ENCODE results near the gene OR7A10.

The OR7A10 gene

DNA sequence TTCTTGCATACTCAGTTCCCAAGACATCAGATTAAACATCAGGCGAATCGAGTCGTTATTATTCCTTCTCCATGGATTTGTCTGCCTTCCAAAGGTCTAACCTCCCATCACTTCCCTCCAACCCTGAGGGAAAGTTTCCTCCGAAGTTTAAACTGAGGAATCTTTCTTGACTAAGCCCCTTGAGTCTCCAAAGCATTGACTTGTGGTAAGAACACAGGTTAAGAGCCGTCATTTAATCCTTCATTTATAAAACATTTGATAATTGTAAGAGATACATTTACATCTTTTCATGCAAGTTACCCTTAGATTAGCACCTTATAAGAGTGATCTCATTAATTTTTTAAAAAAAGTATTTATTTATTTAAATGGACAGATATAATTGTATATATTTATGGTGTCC is at the start of gene OR7A10:
Gene OR7A10, minus strand, starts transcription at position 101 of the 400 bp plus-strand sequence. CDS start 7,045 bp downstream, outside the sequence.
- Histone ChIP-seq H3K9ac (ENCODE audit: low read length in 5 of 5) (no peak within 1 kb of the TSS), H3K9me3 (ENCODE audit: control insufficient read depth in 5 of 5, low read length in 5 of 5) (no peaks in the 10 kb centered on the region), H3K4me3 (ENCODE audit: low read depth in 1 of 5, low read length in 5 of 5) (no peak within 1 kb of the TSS), H3K36me3 (ENCODE audit: control insufficient read depth in 5 of 5, insufficient read depth in 5 of 5, low read length in 5 of 5) (no peaks in the 10 kb centered on the region), H3K27ac (ENCODE audit: low read depth, low read length) (no peak within 1 kb of the TSS), H3K27me3 (ENCODE audit: control insufficient read depth in 5 of 5, insufficient read depth in 4 of 5, low read length in 5 of 5) (peaks cover 3 to 8% (median 4%) of the 10 kb centered on the region in 5 donors), H3K4me1 (ENCODE audit: control insufficient read depth in 5 of 5, insufficient read depth in 5 of 5, low read length in 5 of 5) (no peaks in the 10 kb centered on the region)

DNA sequence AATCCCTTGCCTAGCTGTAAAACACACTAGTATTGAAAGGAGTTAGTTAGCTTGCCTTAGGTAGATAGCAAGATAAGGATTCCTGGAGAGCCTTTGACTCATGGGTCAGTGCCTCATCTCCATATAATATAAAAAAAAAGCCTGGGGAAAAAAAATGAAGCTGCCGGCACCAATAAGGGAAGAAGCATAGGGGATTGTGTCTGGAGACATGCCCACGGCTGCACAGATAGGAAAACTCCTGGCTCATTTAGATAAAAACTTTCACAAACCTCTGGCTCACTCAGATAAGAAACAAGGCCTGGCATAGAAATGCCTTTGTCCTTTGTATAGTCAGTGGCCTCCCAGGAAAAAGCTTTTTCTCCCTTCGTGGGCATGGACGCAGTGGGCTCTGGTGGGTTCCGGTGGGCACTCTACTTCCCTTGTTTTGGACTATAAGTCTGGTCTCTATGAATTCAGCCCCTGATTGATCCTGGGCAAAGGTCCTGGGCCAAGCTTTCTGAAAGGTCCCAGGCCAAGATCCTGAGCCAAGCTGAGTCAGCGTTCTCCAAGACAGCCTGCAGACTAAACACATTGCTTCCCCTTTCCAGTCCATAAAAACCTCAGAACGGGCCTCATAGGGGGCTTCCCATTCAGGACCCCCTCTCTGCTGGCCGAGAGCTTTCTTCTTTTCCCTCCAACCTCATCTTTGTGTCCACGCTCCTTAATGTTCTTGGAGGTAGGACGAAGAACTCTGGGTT is 42.1 kb upstream of the OR7A10 start:
- Histone ChIP-seq H3K27me3 (ENCODE audit: control insufficient read depth in 5 of 5, insufficient read depth in 4 of 5, low read length in 5 of 5) (peaks cover 0 to 7% (median 0%) of the 10 kb centered on the region in 5 donors), H3K36me3 (ENCODE audit: control insufficient read depth in 5 of 5, insufficient read depth in 5 of 5, low read length in 5 of 5) (no peaks in the 10 kb centered on the region), H3K4me1 (ENCODE audit: control insufficient read depth in 5 of 5, insufficient read depth in 5 of 5, low read length in 5 of 5) (peaks cover 0 to 15% (median 9%) of the 10 kb centered on the region in 5 donors), H3K9ac (ENCODE audit: low read length in 5 of 5) (no peak overlapping the region), H3K9me3 (ENCODE audit: control insufficient read depth in 5 of 5, low read length in 5 of 5) (no peaks in the 10 kb centered on the region), H3K4me3 (ENCODE audit: low read depth in 1 of 5, low read length in 5 of 5) (no peak overlapping the region), H3K27ac (ENCODE audit: low read depth, low read length) (no peak overlapping the region)

DNA sequence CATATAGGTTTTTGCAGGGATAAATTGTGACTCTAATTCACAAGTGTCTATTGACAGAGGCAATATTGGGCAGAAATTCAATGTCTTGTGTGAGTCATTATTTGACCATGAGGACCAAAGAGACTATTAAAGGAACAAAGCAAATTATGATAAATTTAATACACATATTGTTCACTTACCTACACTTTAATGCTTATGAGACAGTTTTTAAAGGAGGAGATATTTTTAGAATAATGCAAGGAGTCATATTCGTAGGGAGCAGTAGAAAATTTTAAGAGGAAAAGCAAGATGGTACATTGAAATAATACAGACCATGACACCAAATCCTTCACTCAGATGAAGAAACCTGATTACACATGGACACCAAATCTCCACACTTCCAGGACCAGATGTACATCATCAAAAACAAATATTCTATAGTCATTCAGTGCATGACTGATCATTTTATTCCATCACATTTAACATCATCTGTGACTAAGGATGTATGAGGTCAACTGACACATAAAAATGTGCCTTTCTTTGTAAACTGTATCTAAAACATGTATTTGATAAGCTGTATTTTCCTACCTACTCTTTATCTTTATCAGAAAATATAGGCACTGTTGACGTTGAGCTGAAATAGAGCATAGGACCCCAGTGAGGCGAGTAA is 41.4 kb upstream of the OR7A10 start:
- Histone ChIP-seq H3K4me3 (ENCODE audit: low read depth in 1 of 5, low read length in 5 of 5) (no peak overlapping the region), H3K9ac (ENCODE audit: low read length in 5 of 5) (no peak overlapping the region), H3K4me1 (ENCODE audit: control insufficient read depth in 5 of 5, insufficient read depth in 5 of 5, low read length in 5 of 5) (peaks cover 0 to 15% (median 9%) of the 10 kb centered on the region in 5 donors), H3K27ac (ENCODE audit: low read depth, low read length) (no peak overlapping the region), H3K9me3 (ENCODE audit: control insufficient read depth in 5 of 5, low read length in 5 of 5) (no peaks in the 10 kb centered on the region), H3K36me3 (ENCODE audit: control insufficient read depth in 5 of 5, insufficient read depth in 5 of 5, low read length in 5 of 5) (no peaks in the 10 kb centered on the region), H3K27me3 (ENCODE audit: control insufficient read depth in 5 of 5, insufficient read depth in 4 of 5, low read length in 5 of 5) (peaks cover 0 to 7% (median 0%) of the 10 kb centered on the region in 5 donors)

DNA sequence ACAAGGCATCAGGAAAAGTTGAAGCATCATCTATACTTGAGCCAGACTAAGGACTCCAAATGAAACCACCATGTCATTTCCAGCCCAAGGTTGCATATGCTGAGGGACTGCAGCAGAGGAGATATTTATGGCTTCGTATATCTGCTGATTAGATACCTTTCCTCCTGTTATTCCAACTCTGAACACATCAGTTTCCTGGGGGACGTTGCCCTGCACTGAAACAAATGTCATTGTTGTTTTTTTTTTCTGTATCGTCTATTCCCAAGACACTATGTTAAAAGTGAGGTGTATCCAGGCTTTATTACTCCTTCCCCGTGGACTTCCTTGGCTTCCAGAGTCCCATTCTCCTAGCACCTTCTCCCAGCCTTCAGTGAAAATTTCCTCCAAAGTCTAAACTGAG is 37.3 kb upstream of the OR7A10 start, which contains the start of gene OR7A17:
Gene OR7A17, minus strand, starts transcription at position 101 of the 400 bp plus-strand sequence. CDS start 4,777 bp downstream, outside the sequence.
- Histone ChIP-seq H3K9ac (ENCODE audit: low read length in 5 of 5) (no peak within 1 kb of the TSS), H3K27me3 (ENCODE audit: control insufficient read depth in 5 of 5, insufficient read depth in 4 of 5, low read length in 5 of 5) (peaks cover 0 to 6% (median under 1%) of the 10 kb centered on the region in 5 donors), H3K27ac (ENCODE audit: low read depth, low read length) (no peak within 1 kb of the TSS), H3K36me3 (ENCODE audit: control insufficient read depth in 5 of 5, insufficient read depth in 5 of 5, low read length in 5 of 5) (no peaks in the 10 kb centered on the region), H3K9me3 (ENCODE audit: control insufficient read depth in 5 of 5, low read length in 5 of 5) (no peaks in the 10 kb centered on the region), H3K4me3 (ENCODE audit: low read depth in 1 of 5, low read length in 5 of 5) (no peak within 1 kb of the TSS), H3K4me1 (ENCODE audit: control insufficient read depth in 5 of 5, insufficient read depth in 5 of 5, low read length in 5 of 5) (peaks cover 0 to 8% (median 3%) of the 10 kb centered on the region in 5 donors)

DNA sequence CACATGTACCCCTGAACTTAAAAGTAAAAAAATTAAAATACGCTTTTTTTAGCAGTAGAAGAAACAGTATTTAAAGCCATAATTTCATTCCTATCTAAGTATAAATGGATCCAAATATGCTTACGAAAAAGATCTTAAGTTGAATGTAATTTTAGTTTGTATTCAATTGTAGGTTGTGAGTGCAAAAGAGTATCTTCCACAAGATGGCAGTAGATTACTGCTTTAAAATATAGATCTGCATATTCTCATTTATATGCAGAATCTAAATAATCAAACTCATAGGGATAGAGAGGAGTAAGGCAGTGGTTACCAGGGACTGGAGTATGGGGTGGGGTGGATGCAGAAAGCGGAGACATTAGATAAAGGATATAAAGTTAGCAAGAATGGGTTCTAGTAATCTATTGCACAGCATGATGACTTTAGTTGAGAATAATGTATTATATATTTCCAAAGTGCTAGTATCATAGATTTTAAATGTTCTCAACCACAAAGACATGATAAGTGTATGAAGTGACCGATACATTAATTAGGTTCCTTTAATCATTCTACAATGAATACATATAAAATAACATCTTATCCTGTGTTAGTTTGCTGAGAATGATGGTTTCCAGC is 23.0 kb upstream of the OR7A10 start:
- no peak overlapping the region for H3K4me3 ChIP-seq (ENCODE audit: low read depth in 1 of 5, low read length in 5 of 5)
- H3K27ac ChIP-seq (ENCODE audit: low read depth, low read length), result no peak overlapping the region
- peaks cover 0 to 10% (median 4%) of the 10 kb centered on the region in 5 donors for H3K27me3 ChIP-seq (ENCODE audit: control insufficient read depth in 5 of 5, insufficient read depth in 4 of 5, low read length in 5 of 5)
- no peaks in the 10 kb centered on the region for H3K9me3 ChIP-seq (ENCODE audit: control insufficient read depth in 5 of 5, low read length in 5 of 5)
- H3K36me3 ChIP-seq (ENCODE audit: control insufficient read depth in 5 of 5, insufficient read depth in 5 of 5, low read length in 5 of 5), result no peaks in the 10 kb centered on the region
- H3K4me1 ChIP-seq (ENCODE audit: control insufficient read depth in 5 of 5, insufficient read depth in 5 of 5, low read length in 5 of 5), result no peaks in the 10 kb centered on the region
- H3K9ac ChIP-seq (ENCODE audit: low read length in 5 of 5), result no peak overlapping the region

DNA sequence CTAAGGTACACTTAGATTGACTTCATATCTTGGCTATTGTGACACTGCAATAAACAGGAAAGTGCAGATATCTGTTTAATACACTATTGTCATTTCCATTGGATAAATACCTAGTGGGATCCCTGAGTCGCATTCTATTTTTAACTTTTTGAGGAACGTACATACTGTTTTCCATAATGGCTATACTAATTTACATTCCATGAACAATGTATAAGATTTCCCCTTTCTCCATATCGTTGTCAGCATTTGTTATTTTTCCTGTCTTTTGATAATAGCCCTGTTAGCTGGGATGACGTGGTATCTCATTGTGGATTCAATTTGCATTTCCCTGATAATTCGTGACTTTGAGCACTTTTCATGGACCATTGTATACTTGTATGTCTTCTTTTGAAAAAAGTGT is 19.8 kb upstream of the OR7A10 start:
- Histone ChIP-seq H3K36me3 (ENCODE audit: control insufficient read depth in 5 of 5, insufficient read depth in 5 of 5, low read length in 5 of 5) (no peaks in the 10 kb centered on the region), H3K27me3 (ENCODE audit: control insufficient read depth in 5 of 5, insufficient read depth in 4 of 5, low read length in 5 of 5) (peaks cover 0 to 8% (median 4%) of the 10 kb centered on the region in 5 donors), H3K27ac (ENCODE audit: low read depth, low read length) (no peak overlapping the region), H3K9me3 (ENCODE audit: control insufficient read depth in 5 of 5, low read length in 5 of 5) (no peaks in the 10 kb centered on the region), H3K4me1 (ENCODE audit: control insufficient read depth in 5 of 5, insufficient read depth in 5 of 5, low read length in 5 of 5) (no peaks in the 10 kb centered on the region), H3K9ac (ENCODE audit: low read length in 5 of 5) (no peak overlapping the region), H3K4me3 (ENCODE audit: low read depth in 1 of 5, low read length in 5 of 5) (no peak overlapping the region)

DNA sequence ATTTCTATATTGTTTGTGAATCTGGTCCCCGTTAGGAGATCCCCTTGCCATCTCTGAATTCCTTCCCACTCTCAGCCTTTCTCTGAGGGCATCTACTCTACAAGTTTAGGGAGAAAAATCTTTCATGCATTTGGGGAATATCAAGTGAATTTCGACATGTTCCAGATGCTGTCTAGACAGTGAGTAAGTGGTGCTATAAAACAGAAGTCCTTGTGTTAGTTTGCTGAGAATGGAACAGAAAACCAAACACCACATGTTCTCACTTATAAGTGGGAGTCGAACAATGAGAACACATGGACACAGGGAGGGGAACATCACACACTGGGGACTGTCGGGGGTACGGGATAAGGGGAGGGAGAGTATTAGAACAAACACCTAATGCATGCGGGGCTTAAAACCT is 5.1 kb downstream of the OR7A10 start:
- Histone ChIP-seq H3K27ac (ENCODE audit: low read depth, low read length) (no peak overlapping the region), H3K4me1 (ENCODE audit: control insufficient read depth in 5 of 5, insufficient read depth in 5 of 5, low read length in 5 of 5) (no peaks in the 10 kb centered on the region), H3K9me3 (ENCODE audit: control insufficient read depth in 5 of 5, low read length in 5 of 5) (peaks cover 0 to 8% (median 0%) of the 10 kb centered on the region in 5 donors), H3K36me3 (ENCODE audit: control insufficient read depth in 5 of 5, insufficient read depth in 5 of 5, low read length in 5 of 5) (no peaks in the 10 kb centered on the region), H3K4me3 (ENCODE audit: low read depth in 1 of 5, low read length in 5 of 5) (no peak overlapping the region), H3K27me3 (ENCODE audit: control insufficient read depth in 5 of 5, insufficient read depth in 4 of 5, low read length in 5 of 5) (peaks cover 3 to 8% (median 4%) of the 10 kb centered on the region in 5 donors), H3K9ac (ENCODE audit: low read length in 5 of 5) (no peak overlapping the region)

DNA sequence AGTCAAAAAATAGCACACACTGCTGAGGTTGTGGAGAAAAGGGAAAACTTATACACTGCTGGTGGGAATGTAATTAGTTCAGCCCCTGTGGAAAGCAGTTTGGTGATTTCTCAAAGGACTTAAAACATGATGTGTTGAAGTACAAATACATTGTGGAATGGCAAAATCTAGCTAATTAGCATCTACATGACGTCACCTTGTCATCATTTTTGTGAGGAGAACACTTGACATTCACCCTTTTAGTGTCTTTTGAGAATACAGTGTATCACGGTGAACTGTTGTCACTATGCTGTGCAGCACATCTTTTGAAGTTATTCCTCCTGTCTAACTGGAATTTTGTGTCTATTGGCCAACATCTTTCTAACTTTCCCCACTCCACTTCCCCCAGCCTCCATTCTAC is 5.6 kb downstream of the OR7A10 start:
- no peaks in the 10 kb centered on the region for H3K4me1 ChIP-seq (ENCODE audit: control insufficient read depth in 5 of 5, insufficient read depth in 5 of 5, low read length in 5 of 5)
- no peaks in the 10 kb centered on the region for H3K36me3 ChIP-seq (ENCODE audit: control insufficient read depth in 5 of 5, insufficient read depth in 5 of 5, low read length in 5 of 5)
- peaks cover 3 to 8% (median 4%) of the 10 kb centered on the region in 5 donors for H3K27me3 ChIP-seq (ENCODE audit: control insufficient read depth in 5 of 5, insufficient read depth in 4 of 5, low read length in 5 of 5)

DNA sequence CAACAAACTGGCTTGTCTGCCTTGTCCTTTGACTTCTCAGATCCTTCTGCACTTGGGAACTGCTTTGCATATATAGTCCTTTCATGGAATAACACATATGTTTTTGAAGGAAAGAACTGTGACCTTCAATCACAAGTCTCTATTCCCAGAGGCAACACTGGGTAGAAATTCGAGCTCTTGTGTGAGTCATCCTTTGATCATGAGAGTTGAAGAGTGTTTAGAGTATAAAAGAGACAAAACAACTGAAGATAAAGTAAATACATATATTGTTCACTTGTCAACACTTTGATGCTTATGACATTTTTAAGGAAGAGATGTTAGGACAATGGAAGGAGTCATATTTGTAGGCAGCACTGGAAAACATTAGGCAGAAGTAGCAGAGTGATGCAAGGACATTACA is 8.5 kb downstream of the OR7A10 start:
- Histone ChIP-seq H3K36me3 (ENCODE audit: control insufficient read depth in 5 of 5, insufficient read depth in 5 of 5, low read length in 5 of 5) (no peaks in the 10 kb centered on the region), H3K9me3 (ENCODE audit: control insufficient read depth in 5 of 5, low read length in 5 of 5) (peaks cover 0 to 8% (median 0%) of the 10 kb centered on the region in 5 donors), H3K4me1 (ENCODE audit: control insufficient read depth in 5 of 5, insufficient read depth in 5 of 5, low read length in 5 of 5) (peaks cover 0 to under 1% (median 0%) of the 10 kb centered on the region in 5 donors), H3K9ac (ENCODE audit: low read length in 5 of 5) (no peak overlapping the region), H3K27ac (ENCODE audit: low read depth, low read length) (no peak overlapping the region), H3K4me3 (ENCODE audit: low read depth in 1 of 5, low read length in 5 of 5) (no peak overlapping the region), H3K27me3 (ENCODE audit: control insufficient read depth in 5 of 5, insufficient read depth in 4 of 5, low read length in 5 of 5) (peaks cover 3 to 7% (median 4%) of the 10 kb centered on the region in 5 donors)

More for the DNA sequence above, 5.6 kb downstream of the OR7A10 start:
- Histone ChIP-seq H3K9ac (ENCODE audit: low read length in 5 of 5) (no peak overlapping the region), H3K9me3 (ENCODE audit: control insufficient read depth in 5 of 5, low read length in 5 of 5) (peaks cover 0 to 8% (median 0%) of the 10 kb centered on the region in 5 donors), H3K4me3 (ENCODE audit: low read depth in 1 of 5, low read length in 5 of 5) (no peak overlapping the region), H3K27ac (ENCODE audit: low read depth, low read length) (no peak overlapping the region)

DNA sequence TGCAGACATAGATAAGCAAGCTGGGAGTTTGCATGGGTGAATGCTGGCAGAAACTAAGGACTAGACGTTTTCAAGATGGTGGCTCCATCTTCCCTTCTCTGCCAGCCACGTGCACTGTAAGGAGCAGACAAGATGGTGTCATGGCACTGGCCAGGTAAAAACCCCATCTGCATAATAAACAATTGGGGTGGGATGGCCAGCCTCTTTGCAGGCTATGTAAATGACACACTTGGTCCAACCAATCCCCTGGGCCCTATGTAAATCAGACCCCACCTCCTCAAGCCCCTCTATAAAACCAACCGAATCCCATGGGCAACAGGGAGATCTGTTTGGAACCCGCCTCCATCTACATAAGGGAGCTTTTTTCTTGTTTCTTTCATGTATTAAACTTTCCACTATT is 11.3 kb downstream of the OR7A10 start:
- no peaks in the 10 kb centered on the region for H3K36me3 ChIP-seq (ENCODE audit: control insufficient read depth in 5 of 5, insufficient read depth in 5 of 5, low read length in 5 of 5)
- peaks cover 0 to 6% (median 3%) of the 10 kb centered on the region in 5 donors for H3K27me3 ChIP-seq (ENCODE audit: control insufficient read depth in 5 of 5, insufficient read depth in 4 of 5, low read length in 5 of 5)
- H3K9ac ChIP-seq (ENCODE audit: low read length in 5 of 5), result no peak overlapping the region
- peaks cover 0 to 4% (median 0%) of the 10 kb centered on the region in 5 donors for H3K4me1 ChIP-seq (ENCODE audit: control insufficient read depth in 5 of 5, insufficient read depth in 5 of 5, low read length in 5 of 5)
- peaks cover 0 to 8% (median 0%) of the 10 kb centered on the region in 5 donors for H3K9me3 ChIP-seq (ENCODE audit: control insufficient read depth in 5 of 5, low read length in 5 of 5)
- no peak overlapping the region for H3K27ac ChIP-seq (ENCODE audit: low read depth, low read length)
- H3K4me3 ChIP-seq (ENCODE audit: low read depth in 1 of 5, low read length in 5 of 5), result no peak overlapping the region
